ENCODE data around the gene USP36. TPM values are rescaled to one million over a fixed set of nuclear protein-coding genes. Genes with fewer than 3 reads are reported as not detected.
A peak's percentile ranks its signal among the peaks of the same experiment; 100 is the strongest.

USP36 gene
- total and polyA plus RNA-seq, 9 of the 15 experiments (the other 6 are each of a cell fraction or from before 2014, with no cell fraction given), result 6.4 to 72.8 (median 22.5) TPM

DNA sequence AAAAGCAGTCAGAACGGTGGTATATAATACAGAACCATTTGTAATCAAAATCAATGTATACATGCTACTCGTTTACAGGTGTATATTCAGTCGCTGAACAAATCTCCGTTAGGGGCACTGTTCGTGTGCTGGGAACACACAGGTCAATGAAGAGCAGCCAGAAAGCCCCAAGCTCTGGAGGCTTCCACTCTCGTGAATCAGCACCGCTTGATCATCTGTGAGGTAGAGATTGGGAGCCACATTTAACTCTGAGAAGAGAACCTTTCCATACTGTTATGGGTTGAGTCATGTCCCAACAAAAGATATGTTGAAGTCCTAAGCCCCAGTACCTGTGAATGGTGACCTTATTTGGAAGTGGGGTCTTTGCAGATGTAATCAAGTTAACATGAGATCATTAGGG, 53.2 kb downstream of the USP36 start (continued):
- TF ChIP-seq CBX2 (IDR thresholded peaks at IDR 0.05; ENCODE audit: insufficient read depth, low read length, poor library complexity, severe bottlenecking) (no peak), PTRF (tag; IDR thresholded peaks at IDR 0.05) (no peak), ATF7 (IDR thresholded peaks at IDR 0.05) (no peak), ZKSCAN1 (IDR thresholded peaks at IDR 0.05; ENCODE audit: low read depth, low read length) (no peak), SIN3A (IDR thresholded peaks at IDR 0.05; ENCODE audit: borderline replicate concordance in 2 of 2, control insufficient read depth in 1 of 2, low read depth in 2 of 2, low read length in 2 of 2) (no peak), ZEB2 (IDR thresholded peaks at IDR 0.05) (peak; percentile 63; the same call in 1 of the 2 replicates), BCOR (IDR thresholded peaks at IDR 0.05) (no peak), ZNF766 (CRISPR knock-in tag; conservative IDR thresholded peaks at IDR 0.05) (no peak), ZFP36 (IDR thresholded peaks at IDR 0.05; ENCODE audit: low read depth, low read length, partially characterized antibody) (no peak)
- TF ChIP-seq, protein P1, sequence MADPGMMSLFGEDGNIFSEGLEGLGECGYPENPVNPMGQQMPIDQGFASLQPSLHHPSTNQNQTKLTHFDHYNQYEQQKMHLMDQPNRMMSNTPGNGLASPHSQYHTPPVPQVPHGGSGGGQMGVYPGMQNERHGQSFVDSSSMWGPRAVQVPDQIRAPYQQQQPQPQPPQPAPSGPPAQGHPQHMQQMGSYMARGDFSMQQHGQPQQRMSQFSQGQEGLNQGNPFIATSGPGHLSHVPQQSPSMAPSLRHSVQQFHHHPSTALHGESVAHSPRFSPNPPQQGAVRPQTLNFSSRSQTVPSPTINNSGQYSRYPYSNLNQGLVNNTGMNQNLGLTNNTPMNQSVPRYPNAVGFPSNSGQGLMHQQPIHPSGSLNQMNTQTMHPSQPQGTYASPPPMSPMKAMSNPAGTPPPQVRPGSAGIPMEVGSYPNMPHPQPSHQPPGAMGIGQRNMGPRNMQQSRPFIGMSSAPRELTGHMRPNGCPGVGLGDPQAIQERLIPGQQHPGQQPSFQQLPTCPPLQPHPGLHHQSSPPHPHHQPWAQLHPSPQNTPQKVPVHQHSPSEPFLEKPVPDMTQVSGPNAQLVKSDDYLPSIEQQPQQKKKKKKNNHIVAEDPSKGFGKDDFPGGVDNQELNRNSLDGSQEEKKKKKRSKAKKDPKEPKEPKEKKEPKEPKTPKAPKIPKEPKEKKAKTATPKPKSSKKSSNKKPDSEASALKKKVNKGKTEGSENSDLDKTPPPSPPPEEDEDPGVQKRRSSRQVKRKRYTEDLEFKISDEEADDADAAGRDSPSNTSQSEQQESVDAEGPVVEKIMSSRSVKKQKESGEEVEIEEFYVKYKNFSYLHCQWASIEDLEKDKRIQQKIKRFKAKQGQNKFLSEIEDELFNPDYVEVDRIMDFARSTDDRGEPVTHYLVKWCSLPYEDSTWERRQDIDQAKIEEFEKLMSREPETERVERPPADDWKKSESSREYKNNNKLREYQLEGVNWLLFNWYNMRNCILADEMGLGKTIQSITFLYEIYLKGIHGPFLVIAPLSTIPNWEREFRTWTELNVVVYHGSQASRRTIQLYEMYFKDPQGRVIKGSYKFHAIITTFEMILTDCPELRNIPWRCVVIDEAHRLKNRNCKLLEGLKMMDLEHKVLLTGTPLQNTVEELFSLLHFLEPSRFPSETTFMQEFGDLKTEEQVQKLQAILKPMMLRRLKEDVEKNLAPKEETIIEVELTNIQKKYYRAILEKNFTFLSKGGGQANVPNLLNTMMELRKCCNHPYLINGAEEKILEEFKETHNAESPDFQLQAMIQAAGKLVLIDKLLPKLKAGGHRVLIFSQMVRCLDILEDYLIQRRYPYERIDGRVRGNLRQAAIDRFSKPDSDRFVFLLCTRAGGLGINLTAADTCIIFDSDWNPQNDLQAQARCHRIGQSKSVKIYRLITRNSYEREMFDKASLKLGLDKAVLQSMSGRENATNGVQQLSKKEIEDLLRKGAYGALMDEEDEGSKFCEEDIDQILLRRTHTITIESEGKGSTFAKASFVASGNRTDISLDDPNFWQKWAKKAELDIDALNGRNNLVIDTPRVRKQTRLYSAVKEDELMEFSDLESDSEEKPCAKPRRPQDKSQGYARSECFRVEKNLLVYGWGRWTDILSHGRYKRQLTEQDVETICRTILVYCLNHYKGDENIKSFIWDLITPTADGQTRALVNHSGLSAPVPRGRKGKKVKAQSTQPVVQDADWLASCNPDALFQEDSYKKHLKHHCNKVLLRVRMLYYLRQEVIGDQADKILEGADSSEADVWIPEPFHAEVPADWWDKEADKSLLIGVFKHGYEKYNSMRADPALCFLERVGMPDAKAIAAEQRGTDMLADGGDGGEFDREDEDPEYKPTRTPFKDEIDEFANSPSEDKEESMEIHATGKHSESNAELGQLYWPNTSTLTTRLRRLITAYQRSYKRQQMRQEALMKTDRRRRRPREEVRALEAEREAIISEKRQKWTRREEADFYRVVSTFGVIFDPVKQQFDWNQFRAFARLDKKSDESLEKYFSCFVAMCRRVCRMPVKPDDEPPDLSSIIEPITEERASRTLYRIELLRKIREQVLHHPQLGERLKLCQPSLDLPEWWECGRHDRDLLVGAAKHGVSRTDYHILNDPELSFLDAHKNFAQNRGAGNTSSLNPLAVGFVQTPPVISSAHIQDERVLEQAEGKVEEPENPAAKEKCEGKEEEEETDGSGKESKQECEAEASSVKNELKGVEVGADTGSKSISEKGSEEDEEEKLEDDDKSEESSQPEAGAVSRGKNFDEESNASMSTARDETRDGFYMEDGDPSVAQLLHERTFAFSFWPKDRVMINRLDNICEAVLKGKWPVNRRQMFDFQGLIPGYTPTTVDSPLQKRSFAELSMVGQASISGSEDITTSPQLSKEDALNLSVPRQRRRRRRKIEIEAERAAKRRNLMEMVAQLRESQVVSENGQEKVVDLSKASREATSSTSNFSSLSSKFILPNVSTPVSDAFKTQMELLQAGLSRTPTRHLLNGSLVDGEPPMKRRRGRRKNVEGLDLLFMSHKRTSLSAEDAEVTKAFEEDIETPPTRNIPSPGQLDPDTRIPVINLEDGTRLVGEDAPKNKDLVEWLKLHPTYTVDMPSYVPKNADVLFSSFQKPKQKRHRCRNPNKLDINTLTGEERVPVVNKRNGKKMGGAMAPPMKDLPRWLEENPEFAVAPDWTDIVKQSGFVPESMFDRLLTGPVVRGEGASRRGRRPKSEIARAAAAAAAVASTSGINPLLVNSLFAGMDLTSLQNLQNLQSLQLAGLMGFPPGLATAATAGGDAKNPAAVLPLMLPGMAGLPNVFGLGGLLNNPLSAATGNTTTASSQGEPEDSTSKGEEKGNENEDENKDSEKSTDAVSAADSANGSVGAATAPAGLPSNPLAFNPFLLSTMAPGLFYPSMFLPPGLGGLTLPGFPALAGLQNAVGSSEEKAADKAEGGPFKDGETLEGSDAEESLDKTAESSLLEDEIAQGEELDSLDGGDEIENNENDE (IDR thresholded peaks at IDR 0.05; ENCODE audit: low read depth, low read length), result no peak
- TF ChIP-seq, protein P2, sequence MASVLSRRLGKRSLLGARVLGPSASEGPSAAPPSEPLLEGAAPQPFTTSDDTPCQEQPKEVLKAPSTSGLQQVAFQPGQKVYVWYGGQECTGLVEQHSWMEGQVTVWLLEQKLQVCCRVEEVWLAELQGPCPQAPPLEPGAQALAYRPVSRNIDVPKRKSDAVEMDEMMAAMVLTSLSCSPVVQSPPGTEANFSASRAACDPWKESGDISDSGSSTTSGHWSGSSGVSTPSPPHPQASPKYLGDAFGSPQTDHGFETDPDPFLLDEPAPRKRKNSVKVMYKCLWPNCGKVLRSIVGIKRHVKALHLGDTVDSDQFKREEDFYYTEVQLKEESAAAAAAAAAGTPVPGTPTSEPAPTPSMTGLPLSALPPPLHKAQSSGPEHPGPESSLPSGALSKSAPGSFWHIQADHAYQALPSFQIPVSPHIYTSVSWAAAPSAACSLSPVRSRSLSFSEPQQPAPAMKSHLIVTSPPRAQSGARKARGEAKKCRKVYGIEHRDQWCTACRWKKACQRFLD (CRISPR knock-in tag; IDR thresholded peaks at IDR 0.05), result no peak
- TF ChIP-seq, protein P3, sequence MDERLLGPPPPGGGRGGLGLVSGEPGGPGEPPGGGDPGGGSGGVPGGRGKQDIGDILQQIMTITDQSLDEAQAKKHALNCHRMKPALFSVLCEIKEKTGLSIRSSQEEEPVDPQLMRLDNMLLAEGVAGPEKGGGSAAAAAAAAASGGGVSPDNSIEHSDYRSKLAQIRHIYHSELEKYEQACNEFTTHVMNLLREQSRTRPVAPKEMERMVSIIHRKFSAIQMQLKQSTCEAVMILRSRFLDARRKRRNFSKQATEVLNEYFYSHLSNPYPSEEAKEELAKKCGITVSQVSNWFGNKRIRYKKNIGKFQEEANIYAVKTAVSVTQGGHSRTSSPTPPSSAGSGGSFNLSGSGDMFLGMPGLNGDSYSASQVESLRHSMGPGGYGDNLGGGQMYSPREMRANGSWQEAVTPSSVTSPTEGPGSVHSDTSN (CRISPR knock-in tag; IDR thresholded peaks at IDR 0.05; ENCODE audit: low read depth), result no peak
- TF ChIP-seq, protein P3 (tag; conservative IDR thresholded peaks at IDR 0.05; ENCODE audit: low read depth), result no peak

All from K562 (cell line).